T-helper 2 cell treated with Interferon-gamma antibody and Interleukin-4, amounts not matched to agents 5 μg/mL and 100 μg/mL, for 36 hours (primary cell): Measurements from ENCODE around the gene TMEM238.
A peak's percentile ranks its signal among the peaks of the same experiment; 100 is the strongest.
"Not testable (repeated sequence)": the region's sequence is repeated elsewhere in the genome, so short reads cannot be mapped to it uniquely, and the experiment has no call there.

Experiments used
- DNase-seq: peaks from one replicate; pipeline ENCODE4 v3.0.0; 2021; ENCODE audit warnings: low spot score
- H3K27ac Mint-ChIP-seq: one replicate; pipeline ENCODE4 v1.8.0; 2021; ENCODE audit warnings: mild to moderate bottlenecking, mixed read lengths
- H3K27me3 Mint-ChIP-seq: one replicate; pipeline ENCODE4 v1.8.0; 2021; ENCODE audit warnings: low read depth, mixed read lengths
- H3K36me3 Mint-ChIP-seq: one replicate; pipeline ENCODE4 v1.8.0; 2021; ENCODE audit warnings: low read depth, mixed read lengths
- H3K4me1 Mint-ChIP-seq: one replicate; pipeline ENCODE4 v1.8.0; 2021; ENCODE audit warnings: low read depth, mixed read lengths
- H3K4me3 Mint-ChIP-seq: one replicate; pipeline ENCODE4 v1.8.0; 2022; ENCODE audit warnings: mild to moderate bottlenecking, moderate library complexity, mixed read lengths
- H3K9me3 Mint-ChIP-seq: one replicate; pipeline ENCODE4 v1.8.0; 2021; ENCODE audit warnings: mixed read lengths

TMEM238 gene, protein sequence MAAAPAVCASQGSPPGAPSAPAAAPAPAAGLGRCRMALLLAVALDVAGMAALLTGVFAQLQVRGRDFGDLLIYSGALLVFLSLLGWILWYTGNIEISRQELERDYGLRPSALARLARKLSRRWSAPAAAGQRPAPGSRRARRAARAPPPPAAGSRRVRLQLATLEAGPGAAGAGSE

DNA sequence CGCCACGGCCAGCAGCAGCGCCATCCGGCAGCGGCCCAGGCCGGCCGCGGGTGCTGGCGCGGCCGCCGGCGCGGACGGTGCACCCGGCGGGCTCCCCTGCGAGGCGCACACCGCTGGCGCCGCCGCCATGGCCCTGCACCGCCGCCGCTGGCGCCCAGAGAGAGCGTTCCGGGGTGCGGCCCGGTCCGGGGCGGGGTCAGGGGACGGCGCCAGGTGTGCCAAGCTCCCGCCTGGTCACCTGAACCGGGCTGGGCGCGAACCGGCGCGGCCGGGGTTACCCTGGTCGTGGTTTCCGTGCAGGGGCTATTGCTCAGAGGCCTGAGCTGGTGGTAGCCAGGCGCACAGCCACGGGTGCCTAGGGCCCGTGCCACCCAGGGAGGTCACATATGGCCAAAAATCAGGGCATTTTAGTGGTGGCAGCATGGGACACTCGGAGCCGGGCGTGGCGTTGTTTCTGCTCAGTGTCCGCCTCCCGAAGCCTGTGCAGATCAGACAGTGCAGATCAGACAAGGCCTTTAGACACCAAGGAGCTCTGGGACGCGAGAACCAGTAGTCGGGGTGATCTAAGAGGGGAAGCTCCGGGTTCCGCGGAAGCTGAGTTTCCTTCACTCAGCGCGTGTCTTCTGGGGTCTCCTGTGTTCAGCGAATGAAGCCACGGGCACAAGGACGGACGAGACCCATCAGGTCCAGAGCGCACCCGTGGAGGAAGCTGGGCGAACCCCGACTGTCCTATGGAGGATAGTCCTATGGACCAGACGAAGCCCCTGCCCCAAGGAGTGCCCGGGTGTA lies at the start of gene TMEM238:
Gene TMEM238, minus strand, starts transcription at position 162 of the 789 bp plus-strand sequence. Its CDS starts 33 bp downstream, at position 129.
- Mint-ChIP-seq H3K27ac (peak within 1 kb of the TSS; percentile 98), H3K4me3 (peak within 1 kb of the TSS; percentile 99), H3K9me3 (no peaks in the 10 kb centered on the region), H3K36me3 (peaks cover 47% of the 10 kb centered on the region), H3K4me1 (peaks cover 33% of the 10 kb centered on the region), H3K27me3 (no peaks in the 10 kb centered on the region)
- DNase-seq: peak; percentile 49

DNA sequence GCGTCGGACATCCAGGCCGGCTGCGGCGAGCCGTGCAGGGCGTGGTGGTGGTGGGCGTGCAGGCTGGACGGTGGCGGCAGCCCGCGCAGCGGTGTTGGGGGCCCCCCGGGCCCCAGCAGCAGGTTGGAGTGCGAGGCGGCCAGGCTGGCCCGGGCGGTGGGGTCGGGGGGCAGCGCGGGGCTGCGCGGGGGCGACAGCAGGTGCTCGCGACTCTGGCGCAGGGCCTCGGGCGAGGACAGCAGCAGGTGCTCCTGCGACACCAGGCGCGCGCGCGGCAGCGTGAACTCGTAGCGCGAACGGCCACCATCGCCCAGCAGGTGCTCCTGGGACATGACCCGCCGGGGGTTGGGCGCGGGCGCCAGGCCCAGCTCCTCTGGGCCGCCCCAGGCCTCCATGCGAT lies 49.2 kb upstream of the TMEM238 start:
- no peak overlapping the region for H3K4me3 Mint-ChIP-seq
- H3K27ac Mint-ChIP-seq: no peak overlapping the region
- peaks cover 22% of the 10 kb centered on the region for H3K27me3 Mint-ChIP-seq
- no peaks in the 10 kb centered on the region for H3K4me1 Mint-ChIP-seq
- DNase-seq: no peak
- H3K36me3 Mint-ChIP-seq: no peaks in the 10 kb centered on the region
- H3K9me3 Mint-ChIP-seq: no peaks in the 10 kb centered on the region

GRCh38 chr19:55432241-55432959 lies 48.3 kb upstream of the TMEM238 start:
- DNase-seq: no peak
- Mint-ChIP-seq H3K9me3 (no peaks in the 10 kb centered on the region), H3K4me3 (no peak overlapping the region), H3K36me3 (no peaks in the 10 kb centered on the region), H3K27ac (no peak overlapping the region), H3K27me3 (peaks cover 21% of the 10 kb centered on the region), H3K4me1 (no peaks in the 10 kb centered on the region)

DNA sequence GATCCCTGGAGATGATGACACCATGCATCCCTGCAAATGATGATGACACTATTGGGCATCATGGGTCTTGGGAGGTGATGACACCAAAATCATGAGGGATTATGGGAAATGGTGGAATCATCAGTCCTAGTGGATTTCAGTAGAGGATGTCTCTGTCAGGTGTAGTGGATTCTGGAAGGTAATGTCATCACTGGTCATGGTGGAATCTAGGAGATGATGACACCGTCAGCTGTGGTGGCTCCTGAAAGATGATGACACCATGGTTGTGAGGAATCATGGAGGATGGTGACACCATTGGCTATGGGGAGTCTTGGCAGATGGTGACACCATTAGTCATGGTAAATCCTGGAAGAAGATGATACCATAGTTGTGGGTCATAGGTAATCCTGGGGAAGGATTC lies 47.1 kb upstream of the TMEM238 start:
- Mint-ChIP-seq H3K27me3 (peaks cover 17% of the 10 kb centered on the region), H3K4me1 (no peaks in the 10 kb centered on the region), H3K9me3 (no peaks in the 10 kb centered on the region), H3K36me3 (no peaks in the 10 kb centered on the region), H3K4me3 (no peak overlapping the region), H3K27ac (no peak overlapping the region)
- no peak for DNase-seq

GRCh38 chr19:55426042-55426441 lies 42.0 kb upstream of the TMEM238 start:
- Mint-ChIP-seq H3K27me3 (peaks cover 17% of the 10 kb centered on the region), H3K4me3 (no peak overlapping the region)
- DNase-seq: no peak

DNA sequence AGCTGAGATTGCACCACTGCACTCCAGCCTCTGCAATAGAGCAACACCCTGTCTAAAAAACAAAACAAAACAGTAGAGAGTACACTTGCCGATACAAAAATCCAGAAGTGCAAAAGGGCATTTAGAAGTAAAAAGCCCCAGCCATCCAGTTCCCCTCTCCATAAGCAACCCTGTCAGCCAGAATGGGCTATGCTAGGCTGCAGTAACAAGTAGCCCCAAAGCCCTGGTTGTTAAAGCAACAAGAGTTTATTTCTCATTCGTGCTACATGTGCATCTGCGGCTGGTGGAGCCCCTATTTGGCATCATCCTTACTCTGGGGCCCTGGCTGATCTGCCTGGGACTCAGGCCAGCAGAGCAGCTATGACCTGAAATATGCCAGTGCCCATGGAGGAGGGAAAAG lies 40.4 kb upstream of the TMEM238 start:
- H3K36me3 Mint-ChIP-seq: no peaks in the 10 kb centered on the region
- H3K4me3 Mint-ChIP-seq: no peak overlapping the region
- peaks cover 21% of the 10 kb centered on the region for H3K27me3 Mint-ChIP-seq
- H3K4me1 Mint-ChIP-seq: peaks cover 8% of the 10 kb centered on the region
- no peaks in the 10 kb centered on the region for H3K9me3 Mint-ChIP-seq
- no peak overlapping the region for H3K27ac Mint-ChIP-seq
- no peak for DNase-seq

More at GRCh38 chr19:55426042-55426441, 42.0 kb upstream of the TMEM238 start:
- Mint-ChIP-seq H3K9me3 (no peaks in the 10 kb centered on the region), H3K27ac (no peak overlapping the region), H3K36me3 (no peaks in the 10 kb centered on the region), H3K4me1 (peaks cover 6% of the 10 kb centered on the region)

- H3K4me3 Mint-ChIP-seq: no peak overlapping the region
- H3K36me3 Mint-ChIP-seq: no peaks in the 10 kb centered on the region
- DNase-seq: no peak
- H3K9me3 Mint-ChIP-seq: no peaks in the 10 kb centered on the region
- peaks cover 8% of the 10 kb centered on the region for H3K4me1 Mint-ChIP-seq
- H3K27ac Mint-ChIP-seq: no peak overlapping the region
- H3K27me3 Mint-ChIP-seq: peaks cover 21% of the 10 kb centered on the region
Observed at GRCh38 chr19:55423225-55424005, 39.3 kb upstream of the TMEM238 start.

- not testable (repeated sequence) for H3K36me3 Mint-ChIP-seq, H3K4me1 Mint-ChIP-seq, DNase-seq, H3K9me3 Mint-ChIP-seq
- peak overlapping the region; percentile 15 for H3K27ac Mint-ChIP-seq
- H3K27me3 Mint-ChIP-seq: peaks cover 25% of the 10 kb centered on the region
- H3K4me3 Mint-ChIP-seq: peak overlapping the region; percentile 64
Observed at GRCh38 chr19:55421281-55421680, 37.2 kb upstream of the TMEM238 start.

DNA sequence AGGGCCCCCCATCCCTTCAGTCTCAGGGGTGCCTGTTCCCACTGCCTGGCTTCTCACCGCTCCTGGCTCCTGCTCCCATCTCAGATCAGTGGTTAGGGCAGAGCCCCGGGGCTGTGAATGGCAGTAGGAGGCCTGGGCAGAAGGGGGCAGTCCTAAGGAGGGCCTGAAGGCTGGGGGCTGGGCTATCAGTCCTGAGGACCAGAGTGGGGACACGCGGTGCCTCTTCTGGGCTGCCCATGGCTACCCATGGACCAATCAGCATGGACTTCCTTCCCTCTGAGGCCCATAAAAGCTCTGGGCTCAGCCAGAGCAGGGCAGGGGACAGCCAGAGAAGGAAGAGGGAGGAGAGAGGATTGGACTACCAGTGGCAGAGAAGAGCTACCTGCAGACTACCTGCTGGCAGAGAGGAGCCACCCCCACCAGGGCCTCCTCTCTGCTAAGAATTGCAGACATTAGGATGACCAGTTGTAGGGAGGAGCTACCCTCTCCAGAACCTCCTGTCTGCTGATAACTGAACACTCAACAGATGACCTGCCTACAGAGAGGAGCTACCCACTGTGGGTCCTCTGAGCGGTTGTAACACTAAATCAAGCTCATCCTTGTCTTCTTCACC lies 35.6 kb upstream of the TMEM238 start:
- Mint-ChIP-seq H3K27ac (no peak overlapping the region), H3K27me3 (peaks cover 24% of the 10 kb centered on the region), H3K4me3 (no peak overlapping the region), H3K36me3 (no peaks in the 10 kb centered on the region), H3K9me3 (no peaks in the 10 kb centered on the region), H3K4me1 (peaks cover 9% of the 10 kb centered on the region)
- DNase-seq: no peak

DNA sequence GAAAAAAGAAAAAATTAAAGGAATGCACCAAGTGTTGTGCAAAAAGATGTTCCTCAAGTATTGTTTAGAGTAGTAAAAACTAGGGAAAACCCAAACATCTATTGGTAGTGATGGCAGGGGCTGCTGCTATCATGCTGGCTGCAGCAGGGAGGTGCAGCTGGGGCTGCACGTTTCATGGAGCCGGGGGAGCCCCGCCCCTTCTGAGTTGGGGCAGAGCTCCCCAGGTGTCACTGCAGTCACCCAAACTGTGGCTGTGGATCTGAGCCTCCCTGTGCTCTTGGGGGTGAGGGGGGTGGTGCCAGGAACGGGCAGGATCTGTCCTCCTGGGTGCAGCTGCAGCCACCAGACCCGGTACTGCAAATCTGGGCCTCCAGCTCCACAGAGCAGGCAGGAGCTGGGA lies 35.0 kb upstream of the TMEM238 start:
- DNase-seq: no peak
- H3K4me3 Mint-ChIP-seq: no peak overlapping the region
- peaks cover 25% of the 10 kb centered on the region for H3K27me3 Mint-ChIP-seq
- H3K36me3 Mint-ChIP-seq: no peaks in the 10 kb centered on the region
- peaks cover 9% of the 10 kb centered on the region for H3K4me1 Mint-ChIP-seq
- no peaks in the 10 kb centered on the region for H3K9me3 Mint-ChIP-seq
- H3K27ac Mint-ChIP-seq: no peak overlapping the region

- Mint-ChIP-seq H3K36me3 (no peaks in the 10 kb centered on the region), H3K27me3 (peaks cover 23% of the 10 kb centered on the region), H3K9me3 (no peaks in the 10 kb centered on the region), H3K4me3 (no peak overlapping the region), H3K27ac (no peak overlapping the region), H3K4me1 (peaks cover 9% of the 10 kb centered on the region)
- DNase-seq: peak; percentile 35
Observed at GRCh38 chr19:55418185-55418584, 34.1 kb upstream of the TMEM238 start.

DNA sequence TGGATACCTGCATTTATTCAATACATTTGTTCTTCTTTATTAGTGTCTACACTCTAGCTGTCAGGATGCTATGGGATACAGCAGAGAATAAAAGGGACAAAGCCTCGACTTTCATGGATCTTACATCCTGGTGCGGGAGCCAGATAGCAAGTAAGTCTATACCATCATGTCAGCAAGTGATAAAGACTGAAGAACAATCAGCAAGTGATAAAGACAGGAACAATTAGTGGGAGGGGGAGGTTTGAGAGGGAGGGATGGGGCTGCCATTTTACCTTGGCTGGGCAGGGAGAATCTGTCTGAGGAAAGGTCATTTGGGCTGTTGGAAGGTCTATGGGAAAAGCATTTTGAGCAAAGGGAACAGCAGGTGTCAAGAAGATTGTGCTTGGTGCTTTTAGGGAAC lies 26.1 kb upstream of the TMEM238 start:
- H3K4me1 Mint-ChIP-seq: peaks cover 21% of the 10 kb centered on the region
- H3K36me3 Mint-ChIP-seq: peaks cover 32% of the 10 kb centered on the region
- H3K27me3 Mint-ChIP-seq: peaks cover 16% of the 10 kb centered on the region
- H3K4me3 Mint-ChIP-seq: no peak overlapping the region
- H3K27ac Mint-ChIP-seq: no peak overlapping the region
- H3K9me3 Mint-ChIP-seq: peaks cover 23% of the 10 kb centered on the region
- DNase-seq: no peak

DNA sequence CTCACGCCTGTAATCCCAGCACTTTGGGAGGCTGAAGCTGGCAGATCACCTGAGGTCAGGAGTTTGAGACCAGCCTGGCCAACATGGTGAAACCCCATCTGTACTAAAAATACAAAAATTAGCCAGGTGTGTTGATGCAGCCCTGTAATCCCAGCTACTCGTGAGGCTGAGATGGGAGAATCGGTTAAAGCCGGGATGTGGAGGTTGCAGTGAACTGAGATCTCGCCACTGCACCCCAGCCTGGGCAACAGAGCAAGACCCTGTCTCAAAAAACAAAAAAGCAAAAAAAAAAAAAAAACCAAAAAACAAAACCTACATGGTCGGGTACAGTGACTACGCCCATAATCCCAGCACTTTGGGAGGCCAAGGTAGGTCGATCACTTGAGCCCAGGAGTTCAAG lies 25.1 kb upstream of the TMEM238 start:
- DNase-seq, H3K4me3 Mint-ChIP-seq: not testable (repeated sequence)
- peaks cover 21% of the 10 kb centered on the region for H3K4me1 Mint-ChIP-seq
- H3K36me3 Mint-ChIP-seq: peaks cover 32% of the 10 kb centered on the region
- peaks cover 13% of the 10 kb centered on the region for H3K27me3 Mint-ChIP-seq
- H3K27ac Mint-ChIP-seq: peak overlapping the region; percentile 99
- H3K9me3 Mint-ChIP-seq: peaks cover 23% of the 10 kb centered on the region
